ENCODE data around the gene C4orf54. TPM values are rescaled to one million over a fixed set of nuclear protein-coding genes. Genes with fewer than 3 reads are reported as not detected.
A peak's percentile ranks its signal among the peaks of the same experiment; 100 is the strongest.

The C4orf54 gene
- total and polyA plus RNA-seq, 5 donors: 0.68 to 10.0 (median 1.8) TPM

DNA sequence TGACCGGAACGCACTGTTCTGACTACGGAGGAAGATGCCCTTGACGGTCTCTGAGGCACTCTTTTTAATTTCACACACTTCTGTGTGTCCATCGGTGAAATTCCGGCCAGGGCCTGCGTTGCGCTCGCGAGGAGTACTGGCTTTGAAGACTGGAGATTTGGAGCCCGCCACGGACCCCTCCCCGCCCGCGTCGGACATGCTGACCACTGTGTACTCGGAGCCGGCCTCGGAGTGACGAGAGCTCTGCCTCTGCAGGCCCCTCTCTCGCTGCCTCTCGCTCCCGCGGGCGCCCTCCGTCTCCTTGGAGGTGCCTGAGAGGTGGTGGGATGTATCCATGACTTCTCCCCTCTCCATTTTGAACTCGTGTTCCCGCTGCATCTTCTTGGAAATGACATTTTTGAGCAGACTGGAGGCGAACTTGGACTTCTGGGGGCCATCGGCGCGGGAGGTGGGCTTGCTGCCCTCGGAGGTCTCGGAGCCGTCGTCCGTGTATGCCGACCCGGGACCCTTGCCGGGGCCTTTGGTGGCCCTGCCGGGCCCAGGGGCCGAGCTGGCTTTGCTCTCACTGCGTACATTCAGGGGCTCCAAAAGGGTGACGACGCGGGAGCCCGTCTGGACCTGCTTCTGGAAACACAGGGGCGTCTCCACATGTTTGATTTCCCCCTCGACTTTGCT lies 5.7 kb downstream of the C4orf54 start:
- WGBS: 95% methylated on average over 49 of the region's 49 CpGs
- ATAC-seq: no peak
- intact Hi-C loops (cut with DNase I): no loop called here
- H3K4me3 ChIP-seq (ENCODE audit: low read length): no peak overlapping the region
- peak in 1 of 3 donors; percentile 65 for DNase-seq
- H3K9me3 ChIP-seq (ENCODE audit: control insufficient read depth, low read length): no peaks in the 10 kb centered on the region
- H3K27me3 ChIP-seq (ENCODE audit: control insufficient read depth, insufficient read depth): no peaks in the 10 kb centered on the region
- H3K4me1 ChIP-seq (ENCODE audit: control insufficient read depth, insufficient read depth, low read length): no peaks in the 10 kb centered on the region
- H3K27ac ChIP-seq (ENCODE audit: low read length): no peak overlapping the region

DNA sequence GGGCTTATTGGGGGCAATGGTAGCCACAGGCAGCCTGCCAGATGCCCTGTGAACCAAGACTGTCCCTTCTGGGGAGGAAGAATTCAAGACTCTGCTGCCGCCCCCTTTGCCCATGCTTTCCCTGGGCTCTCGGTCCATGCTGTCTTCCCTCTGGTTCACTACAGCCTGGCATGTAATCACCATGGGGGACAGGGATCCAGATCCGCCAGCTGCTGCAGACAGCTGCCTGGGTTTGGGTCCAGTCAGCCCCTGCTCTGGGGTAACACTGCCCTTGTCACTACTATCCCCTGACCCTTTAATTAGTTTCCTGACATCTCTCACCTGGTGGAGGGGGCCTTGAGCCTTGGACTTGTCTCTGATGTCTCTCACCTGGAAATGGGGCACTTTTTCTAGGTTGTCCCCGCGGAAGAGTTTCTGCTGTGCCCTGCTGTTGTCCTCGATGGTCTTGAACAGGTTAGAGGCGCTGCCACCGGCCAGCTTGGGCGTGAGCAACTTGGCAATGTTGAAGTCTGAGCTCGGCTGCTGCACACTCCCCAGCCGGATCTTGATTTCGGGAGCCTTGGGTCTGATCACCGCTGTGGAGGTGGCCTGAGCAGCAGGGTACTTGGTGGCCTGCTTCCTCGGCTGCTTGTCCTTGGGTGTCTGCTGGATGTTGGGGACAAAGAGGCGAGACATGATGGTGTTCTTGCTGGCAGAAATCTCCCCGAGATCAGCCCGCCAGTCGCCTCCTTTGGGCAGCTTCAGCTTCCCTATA lies 6.4 kb downstream of the C4orf54 start:
- intact Hi-C loops (cut with DNase I): no loop called here
- WGBS: 89% methylated on average over 18 of the region's 18 CpGs

DNA sequence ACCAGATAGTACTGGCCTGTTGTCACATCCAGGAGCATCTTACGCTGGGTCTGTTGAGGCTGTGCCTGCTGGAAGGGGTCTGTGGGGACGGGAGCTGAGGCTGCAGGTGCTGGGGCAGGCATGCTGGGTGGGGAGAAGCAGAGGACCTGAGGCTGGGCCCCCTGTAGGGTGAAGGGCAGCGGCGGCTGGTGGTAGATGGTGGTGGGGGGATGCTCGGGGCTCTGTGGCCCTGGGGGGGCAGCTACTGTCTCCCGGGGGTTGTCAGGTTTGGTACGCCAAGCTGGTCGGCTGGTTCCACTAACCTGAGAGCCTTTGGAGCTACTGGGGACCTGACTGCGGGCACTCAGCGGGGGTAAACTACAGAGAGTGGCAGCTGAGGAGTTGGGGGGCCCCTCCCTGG lies 7.8 kb downstream of the C4orf54 start:
- 92% methylated on average over 10 of the region's 10 CpGs for WGBS
- Histone ChIP-seq H3K9me3 (ENCODE audit: control insufficient read depth, low read length) (no peaks in the 10 kb centered on the region), H3K4me3 (ENCODE audit: low read length) (no peak overlapping the region), H3K27ac (ENCODE audit: low read length) (no peak overlapping the region), H3K27me3 (ENCODE audit: control insufficient read depth, insufficient read depth) (no peaks in the 10 kb centered on the region), H3K4me1 (ENCODE audit: control insufficient read depth, insufficient read depth, low read length) (no peaks in the 10 kb centered on the region)
- intact Hi-C loops (cut with DNase I): no loop called here
- peak in 1 of 3 donors; percentile 41 for DNase-seq
- no peak for ATAC-seq

More for the DNA sequence above, 6.4 kb downstream of the C4orf54 start:
- Histone ChIP-seq H3K27me3 (ENCODE audit: control insufficient read depth, insufficient read depth) (no peaks in the 10 kb centered on the region), H3K4me3 (ENCODE audit: low read length) (no peak overlapping the region), H3K27ac (ENCODE audit: low read length) (no peak overlapping the region), H3K4me1 (ENCODE audit: control insufficient read depth, insufficient read depth, low read length) (no peaks in the 10 kb centered on the region), H3K9me3 (ENCODE audit: control insufficient read depth, low read length) (no peaks in the 10 kb centered on the region)
- DNase-seq: no peak
- no peak for ATAC-seq

DNA sequence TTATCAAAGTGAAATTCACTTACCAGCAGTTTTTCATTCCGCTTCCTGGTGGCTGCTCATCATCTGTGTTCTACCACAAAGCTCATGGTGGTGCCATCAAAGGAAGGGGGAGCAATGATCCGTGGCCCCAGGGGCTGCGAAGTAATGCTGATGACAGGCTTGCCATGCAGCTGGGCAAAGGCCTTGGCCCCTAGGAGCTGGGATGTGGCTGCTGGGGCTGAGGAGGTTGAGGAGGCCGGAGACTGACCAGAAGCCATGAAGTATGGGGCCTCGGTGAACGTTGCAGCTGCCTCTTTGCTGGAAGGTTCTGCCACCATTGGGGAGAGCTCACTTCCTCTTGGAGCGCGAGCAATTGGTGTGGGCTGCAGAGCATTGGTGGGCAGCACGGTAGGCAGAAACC lies 8.4 kb downstream of the C4orf54 start:
- Histone ChIP-seq H3K4me3 (ENCODE audit: low read length) (no peak overlapping the region), H3K27me3 (ENCODE audit: control insufficient read depth, insufficient read depth) (no peaks in the 10 kb centered on the region), H3K27ac (ENCODE audit: low read length) (no peak overlapping the region), H3K9me3 (ENCODE audit: control insufficient read depth, low read length) (no peaks in the 10 kb centered on the region), H3K4me1 (ENCODE audit: control insufficient read depth, insufficient read depth, low read length) (no peaks in the 10 kb centered on the region)
- no peak for DNase-seq
- intact Hi-C loops (cut with DNase I): no loop called here
- no peak for ATAC-seq
- WGBS: 86% methylated on average over 9 of the region's 9 CpGs

DNA sequence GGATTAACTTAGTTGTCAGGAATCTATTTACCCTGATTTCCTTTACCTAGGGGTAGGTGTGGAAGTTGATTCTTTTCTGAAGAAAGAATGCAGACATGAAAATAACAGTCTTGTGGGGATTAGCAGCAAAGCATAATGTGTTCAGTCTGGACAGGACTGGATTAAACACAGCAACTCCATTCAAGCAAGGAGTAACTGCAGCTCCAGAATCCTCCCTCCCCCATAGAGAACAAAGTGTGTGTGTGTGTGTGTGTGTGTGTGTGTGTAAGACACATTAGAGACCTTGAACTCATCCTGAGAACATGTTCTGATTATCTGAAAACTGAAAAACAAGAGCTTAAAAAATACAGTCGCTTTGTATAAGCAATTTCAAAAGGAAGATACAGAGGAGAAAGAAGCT lies 9.3 kb downstream of the C4orf54 start:
- WGBS: 77% methylated on average over 1 of the region's 1 CpG
- DNase-seq (no peak), ATAC-seq (no peak)
- Histone ChIP-seq H3K9me3 (ENCODE audit: control insufficient read depth, low read length) (no peaks in the 10 kb centered on the region), H3K4me1 (ENCODE audit: control insufficient read depth, insufficient read depth, low read length) (no peaks in the 10 kb centered on the region), H3K27me3 (ENCODE audit: control insufficient read depth, insufficient read depth) (no peaks in the 10 kb centered on the region), H3K4me3 (ENCODE audit: low read length) (no peak overlapping the region), H3K27ac (ENCODE audit: low read length) (no peak overlapping the region)
- intact Hi-C loops (cut with DNase I): no loop called here

DNA sequence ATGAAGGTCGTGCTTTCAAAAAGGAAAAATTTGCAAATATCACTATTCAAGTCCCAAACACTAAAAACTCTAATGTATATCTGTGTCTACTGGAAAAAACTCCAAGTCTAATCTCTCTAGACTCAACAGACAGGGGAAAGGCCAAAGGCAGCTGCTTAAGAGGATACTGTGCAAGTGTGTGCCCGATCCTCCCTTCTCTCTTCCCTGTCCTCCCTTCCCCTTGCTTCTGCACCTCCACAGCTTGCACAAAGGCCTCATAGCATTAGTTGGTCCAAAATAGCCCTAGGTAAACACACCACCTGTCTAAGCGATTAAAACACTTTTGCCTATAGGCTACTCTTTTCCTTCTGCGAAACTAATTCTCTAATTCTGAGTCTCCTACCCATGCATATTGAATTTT lies 10.6 kb downstream of the C4orf54 start:
- no peaks in the 10 kb centered on the region for H3K4me1 ChIP-seq (ENCODE audit: control insufficient read depth, insufficient read depth, low read length)
- no peaks in the 10 kb centered on the region for H3K27me3 ChIP-seq (ENCODE audit: control insufficient read depth, insufficient read depth)
- no peak overlapping the region for H3K27ac ChIP-seq (ENCODE audit: low read length)
- no peak for DNase-seq
- 70% methylated on average over 4 of the region's 4 CpGs for WGBS
- H3K4me3 ChIP-seq (ENCODE audit: low read length): no peak overlapping the region
- no peaks in the 10 kb centered on the region for H3K9me3 ChIP-seq (ENCODE audit: control insufficient read depth, low read length)
- intact Hi-C loops (cut with DNase I): no loop called here
- no peak for ATAC-seq

DNA sequence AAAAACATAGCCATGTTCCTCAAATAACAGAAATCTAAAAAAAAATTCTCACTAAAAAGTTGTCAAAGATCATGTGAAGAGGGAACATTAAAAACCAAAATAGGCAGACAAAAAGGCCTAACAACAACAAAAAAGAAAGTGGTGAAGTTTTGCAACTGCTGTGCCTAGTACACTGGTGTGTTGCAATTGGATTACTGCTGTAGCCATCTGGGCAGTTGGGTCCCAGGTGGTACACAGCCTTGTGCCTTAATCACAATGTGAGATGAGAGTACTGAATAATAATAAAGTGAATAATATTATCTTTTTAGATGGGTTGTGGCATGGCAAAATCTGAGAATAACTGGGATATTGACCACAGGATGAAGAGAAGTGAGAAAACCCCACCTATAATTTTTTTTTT lies 12.0 kb downstream of the C4orf54 start:
- DNase-seq (no peak), ATAC-seq (no peak)
- H3K27ac ChIP-seq (ENCODE audit: low read length): no peak overlapping the region
- H3K4me3 ChIP-seq (ENCODE audit: low read length): no peak overlapping the region
- no peaks in the 10 kb centered on the region for H3K27me3 ChIP-seq (ENCODE audit: control insufficient read depth, insufficient read depth)
- no peaks in the 10 kb centered on the region for H3K9me3 ChIP-seq (ENCODE audit: control insufficient read depth, low read length)
- H3K4me1 ChIP-seq (ENCODE audit: control insufficient read depth, insufficient read depth, low read length): no peaks in the 10 kb centered on the region
- intact Hi-C loops (cut with DNase I): no loop called here

DNA sequence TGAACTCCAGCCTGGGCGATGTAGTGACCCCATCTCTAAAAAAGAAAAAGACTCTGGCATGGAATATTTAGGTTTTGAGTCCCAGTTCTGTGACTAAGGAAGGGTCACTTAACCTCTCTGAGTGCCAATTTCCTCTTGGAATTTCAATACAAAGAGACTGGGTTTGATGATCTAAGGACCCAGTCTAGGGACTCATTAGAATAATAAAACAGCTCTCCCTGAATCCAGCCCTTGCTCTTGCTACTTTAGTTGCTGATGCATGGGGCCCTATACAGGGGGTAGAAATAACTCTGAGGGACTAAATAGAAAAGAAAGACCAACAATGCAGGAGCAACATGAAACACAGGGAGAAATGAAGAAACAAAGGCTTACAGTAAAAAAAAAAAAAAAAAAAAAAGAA lies 12.6 kb downstream of the C4orf54 start:
- ATAC-seq (no peak), DNase-seq (no peak)
- Histone ChIP-seq H3K9me3 (ENCODE audit: control insufficient read depth, low read length) (no peaks in the 10 kb centered on the region), H3K27ac (ENCODE audit: low read length) (no peak overlapping the region), H3K4me3 (ENCODE audit: low read length) (no peak overlapping the region), H3K4me1 (ENCODE audit: control insufficient read depth, insufficient read depth, low read length) (no peaks in the 10 kb centered on the region), H3K27me3 (ENCODE audit: control insufficient read depth, insufficient read depth) (no peaks in the 10 kb centered on the region)
- intact Hi-C loops (cut with DNase I): no loop called here
- WGBS: 98% methylated on average over 1 of the region's 1 CpG

DNA sequence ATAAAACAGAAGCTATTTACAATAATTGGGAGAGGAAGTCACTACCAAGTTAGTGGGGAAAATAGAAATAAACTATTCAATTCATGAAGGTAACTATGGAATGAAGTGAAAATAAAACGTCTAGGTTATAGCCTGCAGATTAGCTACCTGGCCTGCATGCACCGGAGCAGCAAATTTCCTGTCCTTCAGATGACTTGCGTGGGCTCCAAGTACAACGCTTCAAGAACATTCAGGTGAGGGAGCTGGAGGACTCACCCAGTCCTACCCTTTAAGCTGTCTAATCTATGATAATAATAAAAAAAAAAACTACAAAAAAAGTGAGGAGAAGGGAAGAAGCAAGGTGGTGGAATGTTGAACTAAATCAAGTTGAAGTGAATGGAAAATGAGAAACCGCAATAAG lies 13.2 kb downstream of the C4orf54 start:
- Histone ChIP-seq H3K27ac (ENCODE audit: low read length) (no peak overlapping the region), H3K27me3 (ENCODE audit: control insufficient read depth, insufficient read depth) (no peaks in the 10 kb centered on the region)
- intact Hi-C loops (cut with DNase I): no loop called here

DNA sequence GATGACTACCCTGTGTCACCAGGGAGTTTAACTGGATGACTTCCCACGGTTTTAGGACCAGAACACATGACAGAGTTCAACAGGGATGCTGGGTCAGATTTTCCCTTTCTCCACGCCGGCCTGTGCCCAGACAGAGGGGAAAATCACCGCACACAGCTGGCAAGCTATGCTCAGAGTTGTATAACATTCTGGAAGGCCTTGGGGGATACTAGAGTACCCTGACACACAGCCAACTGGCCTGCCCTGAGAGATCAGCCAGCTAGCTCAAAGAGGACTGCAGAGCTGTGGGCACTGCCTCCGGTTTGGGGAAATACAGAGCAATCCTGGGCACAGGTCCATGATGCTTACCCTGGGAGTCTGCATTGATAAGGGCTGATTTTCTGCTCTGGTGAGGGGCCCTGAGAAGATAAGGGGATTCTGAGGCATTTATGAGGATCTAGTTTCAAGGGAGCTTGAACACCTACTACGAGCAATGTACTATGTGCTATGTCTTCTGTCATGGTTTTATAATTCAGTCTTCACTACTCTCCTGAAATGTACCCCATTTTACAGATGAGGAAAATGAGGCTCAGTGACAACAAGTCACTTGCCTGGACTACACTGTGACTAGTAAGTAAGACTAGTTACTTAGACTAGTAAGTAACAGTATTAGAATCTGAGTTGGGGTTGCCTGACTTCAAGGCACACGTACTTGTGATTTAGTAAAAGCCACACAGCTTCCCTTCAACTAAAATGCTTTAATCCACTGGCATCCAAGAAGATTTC lies 14.7 kb downstream of the C4orf54 start:
- intact Hi-C loops (cut with DNase I): no loop called here
- ATAC-seq (peak; percentile 94 to 97), DNase-seq (peak; percentile 78 to 92 (median 89))
- Histone ChIP-seq H3K4me3 (ENCODE audit: low read length) (no peak overlapping the region), H3K27ac (ENCODE audit: low read length) (peak overlapping the region; percentile 62), H3K4me1 (ENCODE audit: control insufficient read depth, insufficient read depth, low read length) (no peaks in the 10 kb centered on the region), H3K27me3 (ENCODE audit: control insufficient read depth, insufficient read depth) (no peaks in the 10 kb centered on the region), H3K9me3 (ENCODE audit: control insufficient read depth, low read length) (no peaks in the 10 kb centered on the region)
- WGBS: 42% methylated on average over 7 of the region's 7 CpGs

More for the DNA sequence above, 13.2 kb downstream of the C4orf54 start:
- Histone ChIP-seq H3K4me3 (ENCODE audit: low read length) (no peak overlapping the region), H3K9me3 (ENCODE audit: control insufficient read depth, low read length) (no peaks in the 10 kb centered on the region), H3K4me1 (ENCODE audit: control insufficient read depth, insufficient read depth, low read length) (no peaks in the 10 kb centered on the region)
- DNase-seq (peak in 1 of 3 donors; percentile 16), ATAC-seq (no peak)
- WGBS: 77% methylated on average over 5 of the region's 5 CpGs

DNA sequence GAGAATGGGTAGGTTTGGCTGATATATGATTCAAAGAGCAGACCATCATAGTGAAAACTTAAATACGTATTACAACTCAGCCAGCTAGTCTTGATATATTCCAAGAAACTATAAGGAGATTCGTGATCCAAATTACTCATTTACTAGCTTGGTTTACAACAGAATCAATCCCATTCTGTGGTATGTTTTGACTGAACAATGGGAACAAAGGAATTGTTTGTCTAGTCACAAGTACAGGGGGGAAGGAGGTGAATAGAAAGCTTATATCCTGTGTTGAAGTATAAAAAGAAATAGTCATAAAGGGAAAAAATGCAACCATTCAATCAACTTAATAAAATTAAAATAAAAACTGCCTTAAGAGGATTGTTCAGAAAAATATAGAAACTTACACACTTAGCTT lies 17.0 kb downstream of the C4orf54 start:
- 73% methylated on average over 2 of the region's 2 CpGs for WGBS
- intact Hi-C loops (cut with DNase I): no loop called here
- Histone ChIP-seq H3K9me3 (ENCODE audit: control insufficient read depth, low read length) (no peaks in the 10 kb centered on the region), H3K4me1 (ENCODE audit: control insufficient read depth, insufficient read depth, low read length) (no peaks in the 10 kb centered on the region), H3K27me3 (ENCODE audit: control insufficient read depth, insufficient read depth) (no peaks in the 10 kb centered on the region), H3K4me3 (ENCODE audit: low read length) (no peak overlapping the region), H3K27ac (ENCODE audit: low read length) (no peak overlapping the region)
- DNase-seq: no peak
- no peak for ATAC-seq

All from right cardiac atrium (tissue), 5 donors.